ENCODE data around the gene ALX3.

ALX3 gene

GRCh38 chr1:110039641-110040040, 30.8 kb downstream of the ALX3 start:
- H3K4me3 ChIP-seq (ENCODE audit: severe bottlenecking), result no peak overlapping the region
- no peak overlapping the region for H3K27ac ChIP-seq (ENCODE audit: poor library complexity, severe bottlenecking)
- no peaks in the 10 kb centered on the region for H3K9me3 ChIP-seq (ENCODE audit: severe bottlenecking)
- ATAC-seq (ENCODE audit: low read depth), result no peak
- H3K4me1 ChIP-seq (ENCODE audit: insufficient read depth, poor library complexity, severe bottlenecking), result peaks cover 5% of the 10 kb centered on the region
- H3K36me3 ChIP-seq (ENCODE audit: low read depth), result peaks cover 81% of the 10 kb centered on the region
- TF ChIP-seq CTCF (IDR thresholded peaks at IDR 0.05; ENCODE audit: poor library complexity, severe bottlenecking), result no peak
- no peak for DNase-seq (ENCODE audit: low spot score)
- H3K27me3 ChIP-seq (ENCODE audit: insufficient read depth, poor library complexity, severe bottlenecking), result no peaks in the 10 kb centered on the region

GRCh38 chr1:110038271-110038670, 32.2 kb downstream of the ALX3 start:
- ATAC-seq (ENCODE audit: low read depth), result no peak
- peaks cover 67% of the 10 kb centered on the region for H3K36me3 ChIP-seq (ENCODE audit: low read depth)
- no peak for TF ChIP-seq CTCF (IDR thresholded peaks at IDR 0.05; ENCODE audit: poor library complexity, severe bottlenecking)

GRCh38 chr1:110035236-110035752, 35.2 kb downstream of the ALX3 start:
- DNase-seq (ENCODE audit: low spot score) (no peak), ATAC-seq (ENCODE audit: low read depth) (peak; percentile 52)
- Histone ChIP-seq H3K36me3 (ENCODE audit: low read depth) (peaks cover 37% of the 10 kb centered on the region), H3K4me3 (ENCODE audit: severe bottlenecking) (peak overlapping the region; percentile 96), H3K27ac (ENCODE audit: poor library complexity, severe bottlenecking) (peak overlapping the region; percentile 39), H3K9me3 (ENCODE audit: severe bottlenecking) (no peaks in the 10 kb centered on the region), H3K27me3 (ENCODE audit: insufficient read depth, poor library complexity, severe bottlenecking) (no peaks in the 10 kb centered on the region), H3K4me1 (ENCODE audit: insufficient read depth, poor library complexity, severe bottlenecking) (peaks cover 9% of the 10 kb centered on the region)
- no peak for TF ChIP-seq CTCF (IDR thresholded peaks at IDR 0.05; ENCODE audit: poor library complexity, severe bottlenecking)

More at GRCh38 chr1:110038271-110038670, 32.2 kb downstream of the ALX3 start:
- no peaks in the 10 kb centered on the region for H3K9me3 ChIP-seq (ENCODE audit: severe bottlenecking)
- DNase-seq (ENCODE audit: low spot score), result no peak
- H3K4me1 ChIP-seq (ENCODE audit: insufficient read depth, poor library complexity, severe bottlenecking), result peaks cover 9% of the 10 kb centered on the region
- H3K4me3 ChIP-seq (ENCODE audit: severe bottlenecking), result no peak overlapping the region
- no peaks in the 10 kb centered on the region for H3K27me3 ChIP-seq (ENCODE audit: insufficient read depth, poor library complexity, severe bottlenecking)
- no peak overlapping the region for H3K27ac ChIP-seq (ENCODE audit: poor library complexity, severe bottlenecking)

- peak within 1 kb of the TSS; percentile 39 for H3K27ac ChIP-seq (ENCODE audit: poor library complexity, severe bottlenecking)
- H3K9me3 ChIP-seq (ENCODE audit: severe bottlenecking), result no peaks in the 10 kb centered on the region
- H3K4me1 ChIP-seq (ENCODE audit: insufficient read depth, poor library complexity, severe bottlenecking), result peaks cover 9% of the 10 kb centered on the region
- peak within 1 kb of the TSS; percentile 96 for H3K4me3 ChIP-seq (ENCODE audit: severe bottlenecking)
- peaks cover 31% of the 10 kb centered on the region for H3K36me3 ChIP-seq (ENCODE audit: low read depth)
- DNase-seq (ENCODE audit: low spot score) (peak; percentile 87), ATAC-seq (ENCODE audit: low read depth) (peak; percentile 86)
- TF ChIP-seq CTCF (IDR thresholded peaks at IDR 0.05; ENCODE audit: poor library complexity, severe bottlenecking), result no peak
- H3K27me3 ChIP-seq (ENCODE audit: insufficient read depth, poor library complexity, severe bottlenecking), result no peaks in the 10 kb centered on the region
Observed at GRCh38 chr1:110034451-110035235, 35.8 kb downstream of the ALX3 start, which contains the start of gene STRIP1. TSS of gene STRIP1 (plus strand) at chr1:110034624. CDS start at chr1:110034638, 14 bp downstream.

- Histone ChIP-seq H3K27me3 (ENCODE audit: insufficient read depth, poor library complexity, severe bottlenecking) (no peaks in the 10 kb centered on the region), H3K36me3 (ENCODE audit: low read depth) (peaks cover 25% of the 10 kb centered on the region), H3K4me3 (ENCODE audit: severe bottlenecking) (peak overlapping the region; percentile 96), H3K4me1 (ENCODE audit: insufficient read depth, poor library complexity, severe bottlenecking) (peaks cover 9% of the 10 kb centered on the region), H3K9me3 (ENCODE audit: severe bottlenecking) (no peaks in the 10 kb centered on the region), H3K27ac (ENCODE audit: poor library complexity, severe bottlenecking) (peak overlapping the region; percentile 39)
- ATAC-seq (ENCODE audit: low read depth), result no peak
- no peak for DNase-seq (ENCODE audit: low spot score)
- TF ChIP-seq CTCF (IDR thresholded peaks at IDR 0.05; ENCODE audit: poor library complexity, severe bottlenecking), result no peak
Observed at GRCh38 chr1:110034040-110034450, 36.4 kb downstream of the ALX3 start.
